Fibroblast of the conjunctiva (primary cell): Measurements from ENCODE around the gene ZBTB44.
"Not testable (repeated sequence)": the region's sequence is repeated elsewhere in the genome, so short reads cannot be mapped to it uniquely, and the experiment has no call there.

Source experiments
- DNase-seq: peaks from one replicate; pipeline ENCODE4 v3.0.0-alpha.2; 2010; ENCODE audit warnings: low read depth

Gene ZBTB44

GRCh38 chr11:130312046-130312445, 2.7 kb downstream of the ZBTB44 start:
- no peak for DNase-seq

GRCh38 chr11:130310622-130311021, 4.1 kb downstream of the ZBTB44 start:
- DNase-seq, result no peak

GRCh38 chr11:130308886-130309285, 5.8 kb downstream of the ZBTB44 start:
- DNase-seq, result no peak

GRCh38 chr11:130308059-130308458, 6.7 kb downstream of the ZBTB44 start:
- no peak for DNase-seq

GRCh38 chr11:130304651-130305050, 10.1 kb downstream of the ZBTB44 start:
- no peak for DNase-seq

GRCh38 chr11:130301002-130301401, 13.7 kb downstream of the ZBTB44 start:
- no peak for DNase-seq

GRCh38 chr11:130300567-130300966, 14.2 kb downstream of the ZBTB44 start:
- no peak for DNase-seq

- DNase-seq, result no peak
Observed at GRCh38 chr11:130299978-130300377, 14.7 kb downstream of the ZBTB44 start.

GRCh38 chr11:130295657-130296056, 19.1 kb downstream of the ZBTB44 start:
- DNase-seq, result no peak

GRCh38 chr11:130282111-130282510, 32.6 kb downstream of the ZBTB44 start:
- no peak for DNase-seq

GRCh38 chr11:130281341-130281740, 33.4 kb downstream of the ZBTB44 start:
- DNase-seq, result not testable (repeated sequence)

GRCh38 chr11:130279989-130280388, 34.7 kb downstream of the ZBTB44 start:
- no peak for DNase-seq

GRCh38 chr11:130278745-130279144, 36.0 kb downstream of the ZBTB44 start:
- DNase-seq, result no peak

GRCh38 chr11:130278151-130278550, 36.6 kb downstream of the ZBTB44 start:
- no peak for DNase-seq

GRCh38 chr11:130272336-130272735, 42.4 kb downstream of the ZBTB44 start:
- no peak for DNase-seq

GRCh38 chr11:130269326-130269943, 45.3 kb downstream of the ZBTB44 start:
- no peak for DNase-seq

GRCh38 chr11:130263351-130263750, 51.4 kb downstream of the ZBTB44 start:
- no peak for DNase-seq

GRCh38 chr11:130262424-130262823, 52.3 kb downstream of the ZBTB44 start:
- no peak for DNase-seq

GRCh38 chr11:130261571-130261970, 53.1 kb downstream of the ZBTB44 start:
- no peak for DNase-seq

- DNase-seq, result no peak
Observed at GRCh38 chr11:130260742-130261141, 54.0 kb downstream of the ZBTB44 start.

GRCh38 chr11:130260080-130260627, 54.6 kb downstream of the ZBTB44 start:
- no peak for DNase-seq

- not testable (repeated sequence) for DNase-seq
Observed at GRCh38 chr11:130251763-130252162, 63.0 kb downstream of the ZBTB44 start.

GRCh38 chr11:130249929-130250328, 64.8 kb downstream of the ZBTB44 start:
- DNase-seq, result not testable (repeated sequence)

GRCh38 chr11:130249371-130249770, 65.3 kb downstream of the ZBTB44 start:
- DNase-seq, result no peak
